Cardiac muscle cell (in vitro differentiated cells and primary cell): ENCODE results near the gene AGRN. TPM values are rescaled to one million over a fixed set of nuclear protein-coding genes. Genes with fewer than 3 reads are reported as not detected.

ENCODE experiments used
- DNase-seq, 2 donors: peaks; one replicate each; pipeline versions ENCODE4 v3.0.0 to v3.0.0-alpha.2; 2010 to 2017; ENCODE audit warnings: low read depth in 1 of 2, low spot score in 1 of 2
- H3K27ac ChIP-seq: fragments of 200-600 bp; sonication (generic); 2 replicates; pipeline ENCODE4 v1.5.1; 2016
- H3K27me3 ChIP-seq: fragments of 200-600 bp; sonication (generic); 2 replicates; pipeline ENCODE4 v1.6.0; 2016; ENCODE audit warnings: control low read depth
- H3K36me3 ChIP-seq: fragments of 200-600 bp; sonication (generic); 2 replicates; pipeline ENCODE4 v1.5.1; 2016; ENCODE audit warnings: control low read depth
- H3K4me1 ChIP-seq: fragments of 200-600 bp; sonication (generic); 2 replicates; pipeline ENCODE4 v1.8.1; 2017; ENCODE audit warnings: low read depth, mild to moderate bottlenecking, mixed run types
- H3K4me3 ChIP-seq: fragments of 200-600 bp; sonication (generic); 2 replicates; pipeline ENCODE4 v1.5.1; 2016; ENCODE audit warnings: mild to moderate bottlenecking
- H3K9me3 ChIP-seq: fragments of 200-600 bp; sonication (generic); 2 replicates; pipeline ENCODE4 v1.5.1; 2017; ENCODE audit warnings: low read depth, mild to moderate bottlenecking, control low read depth
- polyA plus RNA-seq: library from polyadenylated mRNA; unstranded; fragments of >200 nt; fragmentation: Nextera tagmentation; extraction: Ambion mirVana; gene quantifications from 2 replicates; pipeline ENCODE4 v1.2.1, GENCODE V29; 2016
- total RNA-seq: library from RNA; depleted of rRNA; stranded (reverse); fragments of >200 nt; gene quantifications from 2 replicates; pipeline ENCODE4 v1.2.3, GENCODE V29; 2016
- TF ChIP-seq, protein P1 (sequence below): IDR thresholded peaks from 2 replicates; pipeline ENCODE4 v1.5.1; 2012; ENCODE audit warnings: low read depth, mild to moderate bottlenecking, low read length

AGRN gene
- total and polyA plus RNA-seq, 2 experiments from 2014 or later = 23.5 to 154 TPM

DNA sequence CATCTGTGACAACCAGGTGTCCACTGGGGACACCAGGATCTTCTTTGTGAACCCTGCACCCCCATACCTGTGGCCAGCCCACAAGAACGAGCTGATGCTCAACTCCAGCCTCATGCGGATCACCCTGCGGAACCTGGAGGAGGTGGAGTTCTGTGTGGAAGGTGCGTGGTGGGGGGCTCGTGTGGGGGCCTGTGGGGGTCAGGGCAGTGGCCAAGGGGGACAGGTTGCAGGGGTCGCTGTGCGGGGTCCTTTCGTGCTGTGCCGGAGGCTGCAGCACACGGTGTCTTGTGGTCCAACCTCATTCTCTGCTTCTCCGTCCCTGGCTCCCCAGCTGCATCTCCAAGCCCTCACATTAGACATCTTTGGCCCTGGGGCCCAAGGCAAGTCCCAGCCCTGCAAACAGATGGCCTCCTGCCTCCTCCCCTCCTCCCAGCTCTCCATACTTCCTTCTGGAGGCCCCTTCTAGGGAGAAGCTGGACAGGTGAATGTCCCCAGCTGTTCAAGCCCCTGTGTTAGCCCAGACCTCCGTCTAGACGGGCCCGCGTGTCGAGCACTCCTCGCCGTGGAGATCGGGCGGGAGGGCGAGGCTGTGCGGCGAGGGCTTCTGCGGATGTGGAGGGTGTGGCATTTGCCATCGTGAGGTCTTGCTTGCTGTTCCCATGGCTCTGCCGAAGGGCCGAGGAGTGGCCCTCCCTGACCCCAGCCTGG lies 2.5 kb downstream of the AGRN start:
- Histone ChIP-seq H3K27me3 (no peaks in the 10 kb centered on the region), H3K27ac (no peak overlapping the region), H3K4me3 (no peak overlapping the region), H3K36me3 (no peaks in the 10 kb centered on the region), H3K9me3 (no peaks in the 10 kb centered on the region), H3K4me1 (peaks cover 8% of the 10 kb centered on the region)
- no peak for DNase-seq
- TF ChIP-seq, protein P1, sequence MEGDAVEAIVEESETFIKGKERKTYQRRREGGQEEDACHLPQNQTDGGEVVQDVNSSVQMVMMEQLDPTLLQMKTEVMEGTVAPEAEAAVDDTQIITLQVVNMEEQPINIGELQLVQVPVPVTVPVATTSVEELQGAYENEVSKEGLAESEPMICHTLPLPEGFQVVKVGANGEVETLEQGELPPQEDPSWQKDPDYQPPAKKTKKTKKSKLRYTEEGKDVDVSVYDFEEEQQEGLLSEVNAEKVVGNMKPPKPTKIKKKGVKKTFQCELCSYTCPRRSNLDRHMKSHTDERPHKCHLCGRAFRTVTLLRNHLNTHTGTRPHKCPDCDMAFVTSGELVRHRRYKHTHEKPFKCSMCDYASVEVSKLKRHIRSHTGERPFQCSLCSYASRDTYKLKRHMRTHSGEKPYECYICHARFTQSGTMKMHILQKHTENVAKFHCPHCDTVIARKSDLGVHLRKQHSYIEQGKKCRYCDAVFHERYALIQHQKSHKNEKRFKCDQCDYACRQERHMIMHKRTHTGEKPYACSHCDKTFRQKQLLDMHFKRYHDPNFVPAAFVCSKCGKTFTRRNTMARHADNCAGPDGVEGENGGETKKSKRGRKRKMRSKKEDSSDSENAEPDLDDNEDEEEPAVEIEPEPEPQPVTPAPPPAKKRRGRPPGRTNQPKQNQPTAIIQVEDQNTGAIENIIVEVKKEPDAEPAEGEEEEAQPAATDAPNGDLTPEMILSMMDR = no peak

DNA sequence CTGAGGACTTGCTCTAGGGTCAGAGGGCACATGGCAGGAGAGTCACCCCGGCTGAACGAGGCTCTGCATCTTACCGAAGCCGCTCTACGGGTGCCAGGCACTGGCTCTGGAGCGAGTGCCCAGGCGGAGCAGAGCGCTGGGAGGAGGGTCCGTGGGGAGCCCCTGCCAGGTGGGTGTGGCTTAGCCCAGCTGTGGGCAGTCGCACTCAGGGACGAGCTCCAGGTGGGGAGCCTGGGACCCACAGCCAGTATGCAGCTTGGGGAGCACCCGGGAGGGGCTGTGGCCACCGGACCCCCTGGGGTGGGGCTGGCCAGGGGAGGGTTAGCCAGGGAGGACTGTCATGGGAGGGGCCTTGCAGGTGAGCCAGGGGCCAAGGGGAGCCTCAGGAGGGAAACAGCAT lies 3.8 kb downstream of the AGRN start:
- no peaks in the 10 kb centered on the region for H3K9me3 ChIP-seq
- no peak overlapping the region for H3K4me3 ChIP-seq
- no peaks in the 10 kb centered on the region for H3K27me3 ChIP-seq
- no peaks in the 10 kb centered on the region for H3K36me3 ChIP-seq
- H3K27ac ChIP-seq = no peak overlapping the region
- H3K4me1 ChIP-seq = peaks cover 8% of the 10 kb centered on the region
- TF ChIP-seq, protein P1 = no peak
- DNase-seq = no peak

DNA sequence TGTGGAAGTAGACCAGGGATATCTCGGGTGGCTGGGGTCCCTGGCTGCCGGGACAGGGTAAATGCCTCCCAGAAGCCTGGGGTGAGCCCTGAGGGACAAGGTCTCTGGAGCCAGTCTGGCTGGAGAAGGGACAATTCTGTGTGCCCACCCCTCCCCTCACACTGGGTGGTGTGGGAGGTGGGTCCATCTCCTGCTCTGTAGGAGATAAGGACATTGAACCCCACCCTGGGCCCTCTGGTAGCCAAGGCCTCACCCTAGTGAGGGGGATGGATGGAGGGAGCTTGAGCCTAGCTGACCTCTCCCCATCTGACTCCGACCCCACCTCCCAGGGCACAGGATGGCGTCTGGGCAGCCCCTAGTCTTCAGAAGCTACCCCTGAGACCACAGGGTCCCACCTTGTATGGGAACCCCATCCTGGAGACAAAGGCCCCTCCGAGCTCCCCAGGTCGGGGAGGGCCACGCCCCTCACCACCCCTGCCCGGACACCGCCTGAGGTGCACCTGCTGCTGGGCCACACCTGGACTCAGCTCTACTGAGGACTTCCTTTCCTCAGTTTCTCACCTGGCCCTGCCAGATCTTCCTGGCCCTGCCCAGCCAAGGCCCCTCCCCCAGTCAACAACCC lies 4.3 kb downstream of the AGRN start:
- Histone ChIP-seq H3K4me1 (peaks cover 8% of the 10 kb centered on the region), H3K27ac (no peak overlapping the region), H3K36me3 (no peaks in the 10 kb centered on the region), H3K27me3 (no peaks in the 10 kb centered on the region), H3K4me3 (no peak overlapping the region), H3K9me3 (no peaks in the 10 kb centered on the region)
- TF ChIP-seq, protein P1 = no peak
- no peak for DNase-seq

DNA sequence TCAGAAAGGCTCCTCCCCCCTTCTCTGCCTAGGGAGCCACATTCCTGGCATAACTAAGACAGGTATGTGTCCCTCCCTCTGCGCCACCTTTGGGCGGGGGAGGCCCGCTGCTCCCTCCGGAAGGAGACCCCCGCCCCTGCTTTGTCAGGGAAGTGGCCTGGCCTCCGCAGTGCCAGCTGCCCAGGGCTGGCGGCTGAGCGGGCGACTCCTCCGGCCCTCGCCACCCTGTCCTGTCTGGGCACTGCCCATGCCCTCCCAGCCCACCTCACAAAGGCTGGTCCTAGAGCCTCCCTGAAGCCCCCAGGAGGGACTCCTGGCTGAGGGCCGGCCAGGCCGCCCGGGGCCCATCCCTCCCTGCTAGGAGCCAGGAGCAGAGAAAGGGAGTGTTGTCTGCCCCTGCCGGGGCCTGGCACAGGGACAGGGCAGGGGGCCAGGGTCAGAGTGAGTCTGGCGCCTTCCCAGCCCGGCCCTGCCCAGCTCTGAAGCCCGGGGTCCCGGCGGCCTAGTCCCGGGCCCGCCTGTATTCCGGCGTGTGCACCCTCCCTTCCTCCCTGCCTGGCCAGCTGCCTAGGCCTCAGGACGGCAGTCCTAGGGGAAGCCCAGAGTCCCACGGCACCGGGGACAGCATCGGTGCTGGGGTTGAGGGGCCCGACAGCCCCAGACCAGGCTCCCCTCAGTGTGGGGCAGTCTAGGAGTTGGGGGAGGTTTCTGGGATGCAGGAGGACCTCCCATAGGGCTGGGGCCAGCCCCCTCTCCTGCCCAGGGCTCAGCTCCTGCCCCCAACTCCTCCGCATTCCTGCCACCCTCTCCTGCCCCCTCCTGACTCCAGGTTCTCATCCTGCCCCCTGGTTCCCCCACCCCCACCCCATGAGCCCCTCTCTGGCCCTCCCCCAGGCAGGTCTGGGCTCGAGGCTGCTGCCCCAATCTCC lies 5.1 kb downstream of the AGRN start:
- Histone ChIP-seq H3K4me3 (no peak overlapping the region), H3K9me3 (no peaks in the 10 kb centered on the region), H3K36me3 (no peaks in the 10 kb centered on the region), H3K4me1 (peaks cover 8% of the 10 kb centered on the region), H3K27me3 (no peaks in the 10 kb centered on the region), H3K27ac (no peak overlapping the region)
- DNase-seq = peak in 1 of 2 donors; percentile 44
- TF ChIP-seq, protein P1 = no peak

DNA sequence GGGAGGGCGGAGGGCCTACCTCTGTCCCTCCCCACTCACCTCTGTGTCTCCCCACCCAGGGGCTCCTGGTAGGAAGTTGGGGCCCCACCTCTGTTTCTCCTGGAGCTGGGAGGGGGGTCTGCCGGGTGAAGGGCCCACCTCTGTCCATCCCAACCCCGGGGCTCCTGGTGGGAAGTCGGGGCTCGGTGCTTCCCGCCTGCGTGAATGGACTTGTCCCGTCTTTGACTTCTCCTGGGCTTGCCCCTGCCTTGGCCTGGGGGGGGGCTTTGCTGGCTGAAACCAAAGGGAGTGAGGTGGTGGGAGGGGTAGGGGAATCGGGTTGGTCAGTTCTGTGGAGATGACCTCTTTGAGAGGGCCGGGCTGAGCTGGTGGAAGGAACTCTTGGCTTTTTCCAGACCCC lies 5.8 kb downstream of the AGRN start:
- Histone ChIP-seq H3K27ac (no peak overlapping the region), H3K27me3 (no peaks in the 10 kb centered on the region), H3K36me3 (no peaks in the 10 kb centered on the region), H3K4me1 (peaks cover 7% of the 10 kb centered on the region), H3K9me3 (no peaks in the 10 kb centered on the region), H3K4me3 (no peak overlapping the region)
- DNase-seq = no peak
- TF ChIP-seq, protein P1 = no peak
